Keratinocyte (primary cell): ENCODE results near the gene TMEM18.

Experiments used
- CTCF ChIP-seq, 3 experiments: IDR thresholded peaks in 1 of 3; conservative IDR thresholded peaks in 1 of 3; optimal IDR thresholded peaks in 1 of 3; 2 replicates in 2 of 3; 3 replicates in 1 of 3; pipeline versions ENCODE3 to v1.5.1; 2011; ENCODE audit warnings: low read length in 3 of 3, mild to moderate bottlenecking in 3 of 3, moderate library complexity in 2 of 3, control low read depth in 1 of 3, inconsistent platforms in 1 of 3; ENCODE audit not compliant: insufficient read depth in 2 of 3; ENCODE audit errors: extremely low read depth in 1 of 3
- EZH2 ChIP-seq: IDR thresholded peaks from one replicate; pipeline ENCODE4 v1.6.1; 2012; ENCODE audit warnings: inconsistent platforms, mild to moderate bottlenecking, low read length, moderate library complexity

- no peak for TF ChIP-seq CTCF (optimal IDR thresholded peaks at IDR 0.05 in 1 of 3, IDR thresholded peaks at IDR 0.05 in 1 of 3, conservative IDR thresholded peaks at IDR 0.05 in 1 of 3; ENCODE audit: extremely low read depth in 1 of 3, insufficient read depth in 2 of 3, low read length in 3 of 3)
- no peak for TF ChIP-seq EZH2
Observed at GRCh38 chr2:673016-673415, 4.2 kb downstream of the TMEM18 start.
